A549 (cell line): ENCODE measurements around the gene HOXD8.
A peak's percentile ranks its signal among the peaks of the same experiment; 100 is the strongest.

Source experiments
- POLR2A ChIP-seq: IDR thresholded peaks from 2 replicates; pipeline ENCODE4 v1.6.1; 2012; ENCODE audit warnings: mild to moderate bottlenecking, low read length
- RAD21 ChIP-seq, 2 experiments: fragments of >200 bp in 1 of 2; sonication (Bioruptor Twin) in 1 of 2; formaldehyde crosslinking in 1 of 2; IDR thresholded peaks in 1 of 2; conservative IDR thresholded peaks in 1 of 2; 2 replicates in 1 of 2; 3 replicates in 1 of 2; pipeline ENCODE4 v1.6.1; 2012 to 2018; ENCODE audit warnings: inconsistent platforms in 1 of 2
- RARB ChIP-seq: fragments of 250-450 bp; sonication (Bioruptor Pico); IDR thresholded peaks from 2 replicates; pipeline ENCODE4 v1.8.0; 2021; ENCODE audit warnings: mild to moderate bottlenecking, moderate library complexity
- RCOR1 ChIP-seq: fragments of 150-350 bp; IDR thresholded peaks from 2 replicates; pipeline ENCODE4 v1.6.1; 2014; ENCODE audit warnings: antibody characterized with exemption, low read length, low read depth
- REST ChIP-seq: fragments of 200-600 bp; sonication (generic); IDR thresholded peaks from 2 replicates; pipeline ENCODE4 v1.6.1; 2016; ENCODE audit warnings: antibody characterized with exemption, mild to moderate bottlenecking, moderate library complexity
- SMC3 ChIP-seq: fragments of >200 bp; sonication (Bioruptor Twin); formaldehyde crosslinking; IDR thresholded peaks from 3 replicates; pipeline ENCODE4 v1.6.1; 2018; ENCODE audit warnings: inconsistent platforms
- SREBF2 ChIP-seq: fragments of 450-650 bp; IDR thresholded peaks from 2 replicates; pipeline ENCODE4 v1.6.1; 2014; ENCODE audit warnings: mild to moderate bottlenecking, moderate library complexity
- TF ChIP-seq, protein P1 (sequence below): fragments of >200 bp; sonication (Bioruptor Twin); formaldehyde crosslinking; IDR thresholded peaks from 3 replicates; pipeline ENCODE4 v1.5.1; 2016

GRCh38 chr2:176136374-176137251, 7.1 kb downstream of the HOXD8 start:
- TF ChIP-seq RCOR1, result no peak
- TF ChIP-seq POLR2A, result 0 out of 2 replicates have a peak, but pooled peaks have one; percentile 3
- TF ChIP-seq RAD21 (conservative IDR thresholded peaks at IDR 0.05 in 1 of 2, IDR thresholded peaks at IDR 0.05 in 1 of 2), result no peak
- TF ChIP-seq, protein P1, sequence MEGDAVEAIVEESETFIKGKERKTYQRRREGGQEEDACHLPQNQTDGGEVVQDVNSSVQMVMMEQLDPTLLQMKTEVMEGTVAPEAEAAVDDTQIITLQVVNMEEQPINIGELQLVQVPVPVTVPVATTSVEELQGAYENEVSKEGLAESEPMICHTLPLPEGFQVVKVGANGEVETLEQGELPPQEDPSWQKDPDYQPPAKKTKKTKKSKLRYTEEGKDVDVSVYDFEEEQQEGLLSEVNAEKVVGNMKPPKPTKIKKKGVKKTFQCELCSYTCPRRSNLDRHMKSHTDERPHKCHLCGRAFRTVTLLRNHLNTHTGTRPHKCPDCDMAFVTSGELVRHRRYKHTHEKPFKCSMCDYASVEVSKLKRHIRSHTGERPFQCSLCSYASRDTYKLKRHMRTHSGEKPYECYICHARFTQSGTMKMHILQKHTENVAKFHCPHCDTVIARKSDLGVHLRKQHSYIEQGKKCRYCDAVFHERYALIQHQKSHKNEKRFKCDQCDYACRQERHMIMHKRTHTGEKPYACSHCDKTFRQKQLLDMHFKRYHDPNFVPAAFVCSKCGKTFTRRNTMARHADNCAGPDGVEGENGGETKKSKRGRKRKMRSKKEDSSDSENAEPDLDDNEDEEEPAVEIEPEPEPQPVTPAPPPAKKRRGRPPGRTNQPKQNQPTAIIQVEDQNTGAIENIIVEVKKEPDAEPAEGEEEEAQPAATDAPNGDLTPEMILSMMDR, result no peak
- no peak for TF ChIP-seq RARB
- no peak for TF ChIP-seq SREBF2
- no peak for TF ChIP-seq SMC3
- no peak for TF ChIP-seq REST
